Common myeloid progenitor, CD34-positive (primary cell): Measurements from ENCODE around the gene IL4R.
A peak's percentile ranks its signal among the peaks of the same experiment; 100 is the strongest.
"Not testable (repeated sequence)": the region's sequence is repeated elsewhere in the genome, so short reads cannot be mapped to it uniquely, and the experiment has no call there.

ENCODE experiments used
- CTCF ChIA-PET: fragments of 350-600 bp; sonication (Branson Sonifier 250); formaldehyde crosslinking; loops from one replicate; lab custom pipeline; 2021; ENCODE audit warnings: antibody characterized with exemption; lab: Charles Lee
- POLR2A ChIA-PET: fragments of 350-600 bp; sonication (Branson Sonifier 250); formaldehyde crosslinking; loops from one replicate; lab custom pipeline; 2021; ENCODE audit warnings: antibody characterized with exemption; lab: Charles Lee
- DNase-seq, 3 donors: peaks; one replicate each; pipeline versions ENCODE4 v3.0.0 to v3.0.0-alpha.2; 2013
- H3K27ac ChIP-seq, 2 experiments: 1 replicate in 1 of 2; 2 replicates in 1 of 2; pipeline ENCODE4 v1.7.0; 2013; ENCODE audit warnings: inconsistent platforms in 2 of 2, low read length in 2 of 2, mild to moderate bottlenecking in 2 of 2, low read depth in 1 of 2, moderate library complexity in 1 of 2; ENCODE audit not compliant: severe bottlenecking in 2 of 2, insufficient read depth in 1 of 2, poor library complexity in 1 of 2
- H3K27me3 ChIP-seq, 5 experiments: replicated peaks in 2 of 5; 1 replicate in 3 of 5; 2 replicates in 2 of 5; pipeline versions ENCODE4 v1.6.1 to v1.7.0; 2013; ENCODE audit warnings: low read length in 4 of 5, mild to moderate bottlenecking in 2 of 5, moderate library complexity in 2 of 5, inconsistent platforms in 1 of 5; ENCODE audit not compliant: insufficient read depth in 5 of 5, control insufficient read depth in 4 of 5
- H3K36me3 ChIP-seq, 4 experiments: 1 replicate in 2 of 4; 2 replicates in 2 of 4; pipeline versions ENCODE4 v1.6.1 to v1.7.0; 2013; ENCODE audit warnings: low read length in 3 of 4, control low read depth in 1 of 4, mild to moderate bottlenecking in 1 of 4; ENCODE audit not compliant: control insufficient read depth in 4 of 4, insufficient read depth in 4 of 4
- H3K4me1 ChIP-seq, 4 experiments: 1 replicate in 3 of 4; 2 replicates in 1 of 4; pipeline versions ENCODE4 v1.6.1 to v1.7.1; 2013; ENCODE audit warnings: low read length in 3 of 4, mild to moderate bottlenecking in 3 of 4, control low read depth in 1 of 4, inconsistent platforms in 1 of 4, moderate library complexity in 1 of 4; ENCODE audit not compliant: control insufficient read depth in 4 of 4, insufficient read depth in 4 of 4; ENCODE audit errors: control extremely low read depth in 1 of 4
- H3K4me3 ChIP-seq, 7 experiments: 1 replicate in 4 of 7; 2 replicates in 3 of 7; pipeline versions ENCODE4 v1.5.1 to v1.7.0; 2013; ENCODE audit warnings: mild to moderate bottlenecking in 7 of 7, low read length in 6 of 7, moderate library complexity in 6 of 7, inconsistent platforms in 2 of 7, low read depth in 2 of 7, control low read depth in 1 of 7; ENCODE audit not compliant: insufficient read depth in 4 of 7, control insufficient read depth in 1 of 7; ENCODE audit errors: extremely low read depth in 1 of 7
- H3K9me3 ChIP-seq, 5 experiments: 1 replicate in 4 of 5; 2 replicates in 1 of 5; pipeline versions ENCODE4 v1.6.1 to v1.7.1; 2013; ENCODE audit warnings: low read length in 4 of 5, mild to moderate bottlenecking in 2 of 5, inconsistent platforms in 1 of 5, low read depth in 1 of 5, moderate library complexity in 1 of 5; ENCODE audit not compliant: control insufficient read depth in 4 of 5, insufficient read depth in 2 of 5; ENCODE audit errors: control extremely low read depth in 1 of 5
- whole genome bisulfite sequencing: methylation state at CpG from one replicate; pipeline ENCODE4 v1.1.5; 2013; ENCODE audit not compliant: insufficient coverage; 5-methylcytosine and 5-hydroxymethylcytosine counted together

Gene IL4R

DNA sequence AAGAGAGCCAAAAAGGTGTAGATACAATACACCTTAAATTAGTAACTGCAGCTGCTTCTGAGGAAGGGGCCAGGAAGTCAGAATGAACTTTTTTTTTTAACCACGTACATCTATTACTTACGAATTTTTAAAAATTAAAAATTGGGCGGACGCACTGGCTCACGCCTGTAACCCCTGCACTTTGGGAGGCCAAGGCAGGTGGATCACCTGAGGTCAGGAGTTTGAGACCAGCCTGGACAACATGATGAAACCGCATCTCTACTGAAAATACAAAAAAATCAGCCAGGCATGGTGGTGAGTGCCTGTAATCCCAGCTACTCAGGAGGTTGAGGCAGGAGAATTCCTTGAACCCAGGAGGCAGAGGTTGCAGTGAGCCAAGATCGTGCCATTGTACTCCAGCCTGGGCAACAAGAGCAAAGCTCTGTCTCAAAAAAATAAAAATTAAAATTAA lies 39.3 kb upstream of the IL4R start:
- H3K36me3 ChIP-seq, DNase-seq, H3K9me3 ChIP-seq, H3K27me3 ChIP-seq, H3K4me3 ChIP-seq, H3K27ac ChIP-seq: not testable (repeated sequence)
- ChIA-PET CTCF (interaction anchor here (1.8 kb wide), 1 partner anchor 10 kb away, joined by 6 read pairs; no protein-coding TSS in a partner anchor), POLR2A (interaction anchor here (0.6 kb wide), 2 partner anchors 10 to 45 kb away, joined by 4 to 6 read pairs; no protein-coding TSS in a partner anchor)
- WGBS = 61% methylated on average over 4 of the region's 7 CpGs
- peaks cover 7 to 22% (median 15%) of the 10 kb centered on the region in 4 experiments for H3K4me1 ChIP-seq

- no peaks in the 10 kb centered on the region for H3K9me3 ChIP-seq
- WGBS = no CpG with 5 or more reads among the region's 1 CpG
- H3K4me3 ChIP-seq = no peak overlapping the region
- H3K27me3 ChIP-seq = no peaks in the 10 kb centered on the region
- no peaks in the 10 kb centered on the region for H3K36me3 ChIP-seq
- DNase-seq = no peak
- H3K27ac ChIP-seq = no peak overlapping the region
- ChIA-PET POLR2A (no interaction called here), CTCF (no interaction called here)
- H3K4me1 ChIP-seq = peaks cover 7 to 22% (median 13%) of the 10 kb centered on the region in 4 experiments
Measured at GRCh38 chr16:27275394-27275793, 38.4 kb upstream of the IL4R start.

- no peak for DNase-seq
- H3K4me1 ChIP-seq = peaks cover 0 to 7% (median 4%) of the 10 kb centered on the region in 4 experiments
- ChIA-PET CTCF (interaction anchor here (1.5 kb wide), 1 partner anchor 9 kb away, joined by 3 read pairs; no protein-coding TSS in a partner anchor), POLR2A (no interaction called here)
- H3K4me3 ChIP-seq = no peak overlapping the region
- WGBS = 97% methylated on average over 7 of the region's 7 CpGs
- no peaks in the 10 kb centered on the region for H3K9me3 ChIP-seq
- H3K27ac ChIP-seq = no peak overlapping the region
- no peaks in the 10 kb centered on the region for H3K36me3 ChIP-seq
- no peaks in the 10 kb centered on the region for H3K27me3 ChIP-seq
Measured at GRCh38 chr16:27281243-27281642, 32.5 kb upstream of the IL4R start.

DNA sequence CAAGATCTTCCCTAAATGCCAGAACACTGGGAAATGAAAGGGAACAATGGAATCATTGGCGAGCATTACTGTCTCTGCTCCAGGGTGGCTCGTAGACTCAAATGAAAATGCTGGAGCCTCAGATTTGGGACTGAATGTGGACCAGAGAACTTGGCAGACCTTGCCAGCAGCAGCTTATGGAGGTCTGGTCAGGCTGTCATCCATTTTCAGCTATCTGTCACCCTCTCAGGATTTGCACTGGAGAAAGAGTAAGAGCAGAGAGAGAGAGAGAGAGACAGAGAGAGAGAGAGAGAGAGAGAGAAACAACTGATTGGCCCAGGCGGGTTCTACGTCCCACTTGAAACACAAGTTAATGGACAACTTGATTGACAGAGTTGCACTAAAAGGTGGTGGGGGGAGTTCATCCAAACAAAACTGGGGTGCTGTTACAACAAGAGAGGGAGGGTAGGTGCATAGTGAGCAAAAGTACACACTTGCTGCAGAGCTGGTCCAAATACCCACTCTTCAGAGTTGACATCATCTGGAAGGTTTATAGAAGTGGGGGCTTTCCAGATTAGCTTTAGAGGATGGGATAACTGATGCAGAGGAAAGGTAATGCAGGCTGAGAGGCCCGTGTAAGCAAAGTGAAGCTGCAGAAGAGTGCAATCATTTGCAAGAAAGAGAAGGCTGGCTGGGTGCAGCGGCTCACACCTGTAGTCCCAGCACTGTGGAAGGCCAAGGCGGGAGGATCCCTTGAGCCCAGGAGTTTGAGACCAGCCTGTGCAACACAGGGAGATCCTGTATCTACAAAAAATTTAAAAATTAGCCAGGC lies 28.7 kb upstream of the IL4R start:
- no peak overlapping the region for H3K27ac ChIP-seq
- 97% methylated on average over 7 of the region's 7 CpGs for WGBS
- no peak for DNase-seq
- POLR2A ChIA-PET = no interaction called here
- H3K9me3 ChIP-seq = no peaks in the 10 kb centered on the region
- H3K27me3 ChIP-seq = no peaks in the 10 kb centered on the region
- peaks cover 0 to 10% (median 6%) of the 10 kb centered on the region in 4 experiments for H3K4me1 ChIP-seq
- no peak overlapping the region for H3K4me3 ChIP-seq
- no peaks in the 10 kb centered on the region for H3K36me3 ChIP-seq
- CTCF ChIA-PET = interaction anchor here (0.9 to 2.8 kb wide), 4 partner anchors 11 to 60 kb away, joined by 4 to 6 read pairs (median 4); no protein-coding TSS in a partner anchor

DNA sequence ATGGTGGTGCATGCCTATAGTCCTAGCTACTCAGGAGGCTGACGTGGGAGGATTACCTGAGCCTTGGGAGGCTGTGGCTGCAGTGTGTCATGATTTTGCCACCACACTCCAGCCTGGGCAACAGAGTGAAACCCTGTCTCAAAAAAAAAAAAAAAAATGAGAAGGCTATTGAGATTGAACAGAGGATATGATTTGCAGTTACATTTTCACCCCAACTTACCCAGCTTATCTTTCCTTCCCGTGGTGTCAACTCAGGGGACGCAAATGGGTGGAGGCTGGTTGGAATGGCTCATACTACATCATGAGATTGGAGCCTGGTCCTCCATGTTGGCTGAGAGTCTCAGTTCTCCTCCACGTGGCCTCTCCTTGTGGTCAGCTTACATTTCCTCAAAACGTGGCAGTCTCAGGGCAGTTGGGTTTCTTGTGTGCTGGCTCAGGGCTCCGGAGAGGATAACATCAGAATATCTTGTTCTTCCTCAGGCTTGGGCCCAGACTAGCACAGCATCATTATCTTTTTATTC lies 28.0 kb upstream of the IL4R start:
- H3K4me3 ChIP-seq = no peak overlapping the region
- H3K36me3 ChIP-seq = no peaks in the 10 kb centered on the region
- WGBS = 90% methylated on average over 3 of the region's 6 CpGs
- no peaks in the 10 kb centered on the region for H3K27me3 ChIP-seq
- H3K9me3 ChIP-seq = no peaks in the 10 kb centered on the region
- H3K4me1 ChIP-seq = peaks cover 0 to 10% (median 6%) of the 10 kb centered on the region in 4 experiments
- ChIA-PET CTCF (interaction anchor here (0.9 to 2.8 kb wide), 3 partner anchors 12 to 36 kb away, joined by 3 to 6 read pairs (median 4); no protein-coding TSS in a partner anchor), POLR2A (no interaction called here)
- H3K27ac ChIP-seq = no peak overlapping the region
- peak in 2 of 3 donors; percentile 50 to 64 for DNase-seq

DNA sequence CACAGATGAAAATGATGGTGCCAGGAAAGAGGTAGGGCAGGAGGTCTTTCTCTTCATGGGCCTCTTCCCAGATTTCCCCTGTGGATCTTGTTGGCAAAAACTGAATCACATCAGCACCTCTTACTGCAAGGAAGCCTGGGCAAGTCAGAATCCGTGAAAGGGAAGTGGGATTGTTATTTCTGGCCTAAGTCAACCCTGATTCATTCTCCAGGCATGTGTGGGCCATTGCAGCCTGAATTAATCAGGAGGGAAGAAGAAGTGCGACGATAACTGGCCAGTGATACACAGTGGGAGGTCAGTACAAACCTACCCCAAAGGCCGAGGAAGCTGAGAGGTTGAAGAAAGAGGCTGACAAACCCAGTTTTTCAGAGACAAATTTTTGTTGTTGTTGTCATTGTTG lies 27.3 kb upstream of the IL4R start:
- CTCF ChIA-PET = interaction anchor here (0.9 to 1.6 kb wide), 2 partner anchors 15 to 35 kb away, joined by 3 to 4 read pairs; no protein-coding TSS in a partner anchor
- no peak for DNase-seq

More for the DNA sequence above, 27.3 kb upstream of the IL4R start:
- H3K9me3 ChIP-seq = no peaks in the 10 kb centered on the region
- no peak overlapping the region for H3K4me3 ChIP-seq
- H3K27ac ChIP-seq = no peak overlapping the region
- H3K27me3 ChIP-seq = no peaks in the 10 kb centered on the region
- POLR2A ChIA-PET = no interaction called here
- H3K36me3 ChIP-seq = no peaks in the 10 kb centered on the region
- H3K4me1 ChIP-seq = peaks cover 0 to 10% (median 6%) of the 10 kb centered on the region in 4 experiments
- WGBS = 83% methylated on average over 3 of the region's 4 CpGs
